ENCODE measurements around the gene AKAP1.

AKAP1 gene

GRCh38 chr17:57168695-57169094 is 83.6 kb downstream of the AKAP1 start:
- no peak for DNase-seq

- no peak for DNase-seq
These were observed 85.8 kb downstream of the AKAP1 start for GRCh38 chr17:57170866-57171265.

Data from activated T-cell treated with anti-CD3 and anti-CD28 coated beads, Interleukin-2, amount 50 U/mL, for 1 hour (primary cell).